GM18909 (cell line): Measurements from ENCODE around the gene TMEM151A.
"Not testable (repeated sequence)": the region's sequence is repeated elsewhere in the genome, so short reads cannot be mapped to it uniquely, and the experiment has no call there.

Experiments
- ATAC-seq: cut with Tn5 transposase; IDR thresholded peaks from one replicate; pipeline ENCODE4 v1.9.1; 2021; ENCODE audit warnings: mild to moderate bottlenecking; ENCODE audit not compliant: unreplicated experiment, poor library complexity

The TMEM151A gene

GRCh38 chr11:66297610-66298009 lies 5.9 kb downstream of the TMEM151A start:
- ATAC-seq = no peak

GRCh38 chr11:66299186-66299585 lies 7.5 kb downstream of the TMEM151A start:
- ATAC-seq = no peak

DNA sequence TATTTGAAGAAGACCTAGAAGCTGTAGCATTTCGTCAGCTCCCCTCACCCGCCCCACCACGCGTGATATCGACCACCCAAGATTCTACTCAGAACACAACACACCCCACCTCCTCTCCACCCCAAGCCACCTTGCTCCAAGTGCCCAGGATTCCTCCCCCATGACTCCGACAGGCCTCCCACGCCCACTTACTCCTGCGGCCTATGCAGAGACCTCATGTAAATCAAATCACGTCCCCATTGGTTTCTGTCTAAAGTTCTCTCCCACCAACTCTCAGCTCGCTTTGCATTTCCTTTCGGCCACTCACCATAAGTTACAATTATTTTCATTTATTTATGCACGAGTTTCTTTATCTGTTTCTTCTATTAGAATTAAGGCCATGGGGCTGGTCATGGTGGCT lies 11.0 kb downstream of the TMEM151A start:
- no peak for ATAC-seq

GRCh38 chr11:66309475-66309874 lies 17.8 kb downstream of the TMEM151A start:
- no peak for ATAC-seq

GRCh38 chr11:66310324-66310723 lies 18.6 kb downstream of the TMEM151A start:
- ATAC-seq = no peak

- not testable (repeated sequence) for ATAC-seq
Observed at GRCh38 chr11:66310803-66311440, 19.2 kb downstream of the TMEM151A start.

DNA sequence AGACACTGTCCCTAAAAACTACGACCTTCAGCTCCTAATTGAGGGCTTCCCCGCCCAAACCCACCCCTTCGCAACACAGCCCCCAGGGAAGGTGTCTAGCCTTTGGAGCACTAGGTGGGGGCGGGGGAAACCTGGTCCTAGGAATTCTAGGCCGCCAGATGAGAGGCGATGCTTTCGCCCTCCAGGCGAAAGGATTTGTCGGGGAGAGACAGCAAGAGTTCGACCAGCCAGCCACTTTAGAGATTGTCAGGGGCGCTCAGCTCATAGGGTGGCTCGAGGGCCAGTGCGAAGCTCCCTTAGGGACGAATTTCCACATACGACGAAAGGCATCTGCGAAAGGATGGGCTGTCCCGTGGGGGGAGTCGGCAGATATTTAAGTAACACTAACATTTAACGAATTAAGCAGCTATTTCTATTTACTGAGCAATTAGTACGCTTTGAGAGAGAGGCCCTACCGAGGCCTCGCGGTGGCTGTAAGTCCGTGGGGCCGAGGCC lies 19.8 kb downstream of the TMEM151A start:
- peak; percentile 3 for ATAC-seq

GRCh38 chr11:66311965-66312548 lies 20.4 kb downstream of the TMEM151A start:
- peak; percentile 76 for ATAC-seq

- peak; percentile 52 for ATAC-seq
Observed at GRCh38 chr11:66312549-66313320, 21.0 kb downstream of the TMEM151A start.

DNA sequence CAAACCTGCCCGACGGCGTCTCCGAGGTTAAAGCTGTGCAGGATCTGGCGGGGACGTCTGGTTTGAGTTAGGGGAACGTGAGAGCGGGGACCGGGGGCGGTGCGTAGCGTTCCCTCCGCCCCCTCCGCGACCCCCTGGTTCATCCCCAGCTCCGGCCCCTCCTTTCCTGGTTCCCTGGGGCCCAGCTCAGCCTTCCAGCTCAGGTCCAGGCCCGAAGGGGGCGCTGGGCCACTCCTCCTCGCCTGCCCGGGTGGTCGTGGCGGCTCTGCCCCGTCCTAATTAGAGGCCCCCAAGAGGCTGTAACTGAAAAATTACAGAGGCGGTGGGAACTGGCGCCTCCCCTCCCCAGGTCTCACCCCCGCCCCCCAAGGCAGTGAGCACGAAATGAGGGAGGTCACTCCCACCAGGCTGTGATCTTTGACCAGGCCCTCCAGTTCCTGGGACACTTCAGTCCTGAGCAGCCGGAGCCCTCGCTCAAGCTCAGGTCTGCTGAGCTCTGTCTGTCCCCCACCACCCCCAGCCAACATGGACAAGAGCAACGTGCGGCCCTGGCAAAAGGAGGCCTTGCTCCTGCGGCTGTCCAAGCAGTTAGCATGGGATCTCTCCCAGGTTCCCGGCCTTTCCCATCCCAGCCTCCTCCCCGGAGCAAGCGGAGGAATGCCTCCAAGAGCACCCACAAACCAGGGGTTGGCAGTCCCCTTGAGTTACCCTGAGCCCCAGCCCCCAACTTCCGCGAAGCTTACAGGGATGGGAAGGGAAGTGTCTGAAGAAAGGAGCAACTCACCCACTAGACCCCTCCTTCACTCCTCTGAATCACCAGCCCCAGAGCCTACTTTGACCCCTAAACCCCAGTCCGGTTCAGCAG lies 21.9 kb downstream of the TMEM151A start:
- no peak for ATAC-seq

GRCh38 chr11:66314186-66314501 lies 22.4 kb downstream of the TMEM151A start:
- ATAC-seq = no peak

- ATAC-seq = no peak
Observed at GRCh38 chr11:66314561-66315497, 23.1 kb downstream of the TMEM151A start.

GRCh38 chr11:66315498-66315885 lies 23.8 kb downstream of the TMEM151A start:
- no peak for ATAC-seq

DNA sequence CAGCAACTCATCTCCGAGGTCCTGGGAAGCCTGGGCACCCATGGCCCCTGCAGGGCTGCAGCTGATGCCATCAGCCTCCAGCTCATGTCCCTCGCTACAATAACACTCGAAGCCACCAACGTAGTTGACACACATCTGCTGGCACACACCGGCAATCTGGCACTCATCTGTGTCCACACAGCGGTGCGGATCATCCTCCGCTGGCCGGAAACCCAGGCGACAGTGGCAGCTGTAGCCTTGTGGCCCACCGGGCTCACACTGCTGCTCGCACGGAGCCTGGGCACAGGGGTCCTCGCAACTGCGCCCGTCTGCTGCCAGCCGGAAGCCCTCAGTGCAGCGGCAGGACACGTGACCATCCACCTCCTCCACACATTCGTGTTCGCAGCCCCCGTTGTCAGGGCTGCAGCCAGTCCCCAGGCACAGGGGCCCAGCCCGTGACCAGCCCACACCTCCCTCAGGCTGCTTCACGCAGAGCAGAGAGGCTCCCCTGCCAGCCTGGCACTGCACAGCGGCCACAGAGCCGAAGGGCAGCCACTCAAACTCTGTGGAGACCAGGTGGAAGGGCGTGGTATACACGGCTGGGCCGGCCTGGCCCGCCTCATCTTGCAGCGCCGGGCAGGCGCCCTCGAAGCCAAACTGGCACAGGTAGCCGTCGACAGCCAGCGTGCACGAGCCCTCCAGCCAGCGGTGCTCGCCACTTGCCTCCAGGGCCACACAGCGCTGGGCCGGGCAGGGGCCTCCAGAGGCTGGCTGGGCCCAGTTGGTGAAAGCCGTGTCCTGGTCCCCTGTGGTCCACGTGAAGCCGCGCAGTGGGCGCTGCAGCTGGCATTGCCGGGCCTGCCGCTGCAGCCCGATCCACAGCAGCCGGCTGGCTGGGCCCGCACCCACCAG lies 24.5 kb downstream of the TMEM151A start:
- no peak for ATAC-seq

DNA sequence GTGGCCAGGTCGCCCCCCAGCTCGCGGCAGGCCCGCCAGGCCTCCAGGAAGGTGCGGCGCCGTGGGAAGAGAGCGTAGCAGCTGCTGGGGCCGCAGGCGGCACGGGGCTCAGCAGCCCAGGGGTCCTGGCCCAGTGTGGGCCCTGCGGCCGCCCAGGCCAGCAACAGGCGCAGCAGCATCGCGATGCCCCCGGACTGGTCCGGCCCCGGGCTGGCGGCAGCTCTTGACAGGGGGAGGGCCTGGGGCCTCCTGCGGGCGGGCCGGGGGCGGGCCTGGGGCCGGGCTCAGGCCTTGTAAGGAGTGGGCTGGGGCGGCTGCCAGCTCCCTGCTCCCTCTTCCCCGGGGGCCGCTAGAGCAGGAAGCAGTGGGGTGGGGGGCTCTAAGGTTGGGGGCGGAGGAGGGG lies 25.2 kb downstream of the TMEM151A start, which contains the start of gene CD248:
Gene CD248 (minus strand): TSS at position 196 of the 403 bp plus-strand sequence. CDS start 17 bp downstream, at position 179.
- ATAC-seq = no peak

DNA sequence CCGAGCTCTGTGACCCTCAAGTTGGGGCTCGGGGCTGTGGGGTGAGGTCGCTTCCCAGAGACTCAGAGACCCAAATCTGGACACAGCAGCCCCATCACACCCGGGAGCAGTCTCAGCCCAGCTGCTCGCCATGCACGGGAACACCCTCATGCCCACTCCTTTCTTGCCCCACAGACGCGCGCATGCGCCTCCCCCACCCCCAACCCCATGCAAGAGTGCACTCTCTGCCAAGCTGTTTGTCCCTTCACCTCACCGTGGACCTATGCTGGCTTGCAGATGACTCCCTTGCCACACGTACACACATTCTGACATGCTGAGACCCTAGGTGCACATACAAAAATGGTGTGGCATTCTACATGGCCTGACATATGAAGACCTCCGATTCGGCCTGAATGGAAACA lies 25.6 kb downstream of the TMEM151A start:
- ATAC-seq = no peak

DNA sequence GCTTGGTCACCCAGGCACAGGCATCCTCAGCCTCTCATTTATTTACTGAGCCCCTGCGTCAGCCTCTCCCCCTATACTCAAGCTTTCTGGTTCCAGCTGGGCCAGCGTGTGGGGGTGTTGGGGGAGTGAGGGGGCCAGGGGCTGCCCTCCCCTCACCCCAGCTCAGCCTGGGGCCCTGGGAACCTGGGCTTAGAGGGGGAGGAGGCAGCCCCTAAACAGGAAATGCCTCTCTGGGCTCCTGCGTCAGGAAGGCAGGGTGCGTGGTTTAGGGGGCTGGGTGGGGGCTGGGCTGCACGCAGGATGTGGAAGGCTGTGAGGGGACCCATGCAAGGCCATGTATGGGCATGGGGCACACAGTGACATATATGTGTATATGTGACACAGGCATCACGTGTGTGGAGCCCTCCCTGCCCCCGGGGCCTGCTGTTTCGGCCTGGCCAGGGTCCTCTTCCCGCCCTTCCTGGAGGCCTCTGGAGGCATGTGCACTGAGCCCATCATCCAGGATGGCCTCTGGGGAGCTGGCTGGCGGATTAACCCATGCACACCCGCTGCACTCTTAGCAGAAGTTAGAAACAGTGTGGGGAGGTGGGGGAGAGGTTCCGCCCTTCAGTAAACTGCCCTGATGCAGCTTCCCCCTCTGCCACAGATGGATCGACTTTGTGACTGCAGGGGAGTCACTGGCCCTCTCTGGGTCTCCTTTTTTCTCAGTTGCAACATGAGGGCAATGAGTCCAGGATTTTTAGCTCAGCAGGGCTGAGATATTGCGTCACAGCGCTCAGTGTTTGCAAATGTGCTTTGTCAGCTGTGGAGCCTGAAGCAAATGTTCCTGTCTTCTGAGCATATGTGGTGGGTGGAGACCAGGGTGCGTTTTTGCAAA lies 26.3 kb downstream of the TMEM151A start:
- ATAC-seq = no peak

DNA sequence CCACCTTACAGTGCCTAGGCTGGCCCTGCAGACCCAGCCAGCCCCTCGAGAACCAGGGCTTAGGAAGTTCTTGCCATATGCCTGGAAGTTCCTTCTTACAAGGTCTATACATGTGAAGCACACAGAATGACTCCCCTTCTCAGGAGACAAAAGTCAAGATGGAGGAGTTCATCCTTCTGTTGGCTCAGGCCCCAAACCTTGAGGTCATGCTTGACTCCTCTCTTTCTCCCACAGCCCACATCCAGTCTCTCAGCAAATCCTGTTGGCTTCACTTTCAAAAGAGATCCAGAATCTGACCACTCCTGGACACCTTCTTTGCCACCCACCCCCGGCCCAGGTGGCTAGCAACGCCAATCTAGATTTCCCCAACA lies 26.9 kb downstream of the TMEM151A start:
- no peak for ATAC-seq
